ENCODE data around the gene PRKD1.
"Not testable (repeated sequence)": the region's sequence is repeated elsewhere in the genome, so short reads cannot be mapped to it uniquely, and the experiment has no call there.

PRKD1 gene

GRCh38 chr14:29868000-29868399 lies 59.6 kb downstream of the PRKD1 start:
- Histone ChIP-seq H3K27ac (ENCODE audit: low read depth in 2 of 2, low read length in 2 of 2) (no peak overlapping the region), H3K9me3 (ENCODE audit: control insufficient read depth in 2 of 2, low read length in 2 of 2) (no peaks in the 10 kb centered on the region), H3K36me3 (ENCODE audit: control insufficient read depth in 2 of 2, insufficient read depth in 2 of 2, low read length in 2 of 2) (no peaks in the 10 kb centered on the region), H3K4me3 (ENCODE audit: low read length in 2 of 2) (no peak overlapping the region), H3K4me1 (ENCODE audit: control insufficient read depth in 2 of 2, insufficient read depth in 2 of 2, low read length in 2 of 2) (no peaks in the 10 kb centered on the region), H3K27me3 (ENCODE audit: control insufficient read depth in 2 of 2, insufficient read depth in 2 of 2, low read length in 2 of 2) (no peaks in the 10 kb centered on the region), H3K9ac (ENCODE audit: low read depth in 1 of 2, low read length in 2 of 2) (no peak overlapping the region)

DNA sequence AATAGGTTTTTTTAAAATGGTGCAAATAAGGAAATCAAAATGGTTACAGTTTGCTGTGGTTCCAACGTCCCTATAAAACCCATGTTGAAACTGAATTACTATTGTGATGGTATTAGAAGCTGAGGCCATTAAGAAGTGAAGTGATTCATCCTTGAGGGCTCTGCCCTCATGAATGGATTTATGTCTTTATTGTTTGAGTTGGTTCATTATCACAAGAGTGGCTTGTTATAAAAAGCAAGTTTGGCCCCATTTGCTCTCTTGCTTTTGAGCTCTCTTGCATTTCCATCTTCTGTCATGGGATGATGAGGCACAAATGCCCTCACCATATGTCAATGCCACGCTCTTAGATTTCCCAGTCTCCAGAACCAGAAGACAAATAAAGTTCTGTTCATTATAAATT lies 62.3 kb downstream of the PRKD1 start:
- H3K36me3 ChIP-seq (ENCODE audit: control insufficient read depth in 2 of 2, insufficient read depth in 2 of 2, low read length in 2 of 2), result no peaks in the 10 kb centered on the region
- H3K4me1 ChIP-seq (ENCODE audit: control insufficient read depth in 2 of 2, insufficient read depth in 2 of 2, low read length in 2 of 2), result no peaks in the 10 kb centered on the region
- no peak overlapping the region for H3K27ac ChIP-seq (ENCODE audit: low read depth in 2 of 2, low read length in 2 of 2)
- H3K9me3 ChIP-seq (ENCODE audit: control insufficient read depth in 2 of 2, low read length in 2 of 2), result no peaks in the 10 kb centered on the region
- H3K4me3 ChIP-seq (ENCODE audit: low read length in 2 of 2), result no peak overlapping the region
- no peak overlapping the region for H3K9ac ChIP-seq (ENCODE audit: low read depth in 1 of 2, low read length in 2 of 2)
- no peaks in the 10 kb centered on the region for H3K27me3 ChIP-seq (ENCODE audit: control insufficient read depth in 2 of 2, insufficient read depth in 2 of 2, low read length in 2 of 2)

DNA sequence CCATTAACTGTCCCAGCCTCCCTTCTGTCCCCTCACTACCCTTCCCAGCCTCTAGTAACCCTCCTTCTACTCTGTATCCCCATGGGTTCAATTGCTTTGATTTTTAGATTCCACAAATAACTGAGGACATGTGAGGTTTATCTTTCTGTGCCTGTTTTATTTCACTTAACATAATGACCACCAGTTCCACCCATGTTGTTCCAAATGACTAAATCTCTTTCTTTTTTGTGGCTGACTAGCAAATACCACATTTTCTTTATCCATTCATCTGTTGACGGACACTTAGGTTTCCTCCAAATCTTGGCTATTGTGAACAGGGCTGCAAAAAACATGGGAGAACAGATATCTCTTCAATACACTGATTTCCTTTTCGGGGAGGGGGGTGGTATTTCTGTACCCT lies 65.7 kb downstream of the PRKD1 start:
- Histone ChIP-seq H3K9me3 (ENCODE audit: control insufficient read depth in 2 of 2, low read length in 2 of 2) (no peaks in the 10 kb centered on the region), H3K4me1 (ENCODE audit: control insufficient read depth in 2 of 2, insufficient read depth in 2 of 2, low read length in 2 of 2) (no peaks in the 10 kb centered on the region), H3K36me3 (ENCODE audit: control insufficient read depth in 2 of 2, insufficient read depth in 2 of 2, low read length in 2 of 2) (no peaks in the 10 kb centered on the region), H3K27ac (ENCODE audit: low read depth in 2 of 2, low read length in 2 of 2) (no peak overlapping the region), H3K27me3 (ENCODE audit: control insufficient read depth in 2 of 2, insufficient read depth in 2 of 2, low read length in 2 of 2) (no peaks in the 10 kb centered on the region), H3K4me3 (ENCODE audit: low read length in 2 of 2) (no peak overlapping the region), H3K9ac (ENCODE audit: low read depth in 1 of 2, low read length in 2 of 2) (no peak overlapping the region)

DNA sequence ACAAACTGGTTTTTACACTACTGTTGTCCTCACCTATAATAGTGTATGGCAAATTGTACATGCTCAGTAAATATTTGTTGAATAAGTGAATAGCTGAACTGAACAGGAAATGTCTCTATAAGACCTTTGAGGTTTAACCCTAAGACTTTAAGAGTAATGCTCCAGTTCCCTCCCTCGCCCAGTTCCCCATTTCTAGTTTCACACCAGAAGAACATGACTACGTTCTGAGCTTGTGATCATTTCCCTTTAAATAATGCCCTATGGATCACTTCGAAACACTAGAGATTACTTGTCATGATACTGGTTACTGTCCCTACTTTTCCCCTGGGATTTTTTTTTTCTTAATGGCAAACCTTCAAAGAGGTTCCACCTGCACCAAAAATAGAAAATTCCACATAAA lies 69.3 kb downstream of the PRKD1 start:
- H3K36me3 ChIP-seq (ENCODE audit: control insufficient read depth in 2 of 2, insufficient read depth in 2 of 2, low read length in 2 of 2), result no peaks in the 10 kb centered on the region
- no peaks in the 10 kb centered on the region for H3K27me3 ChIP-seq (ENCODE audit: control insufficient read depth in 2 of 2, insufficient read depth in 2 of 2, low read length in 2 of 2)
- H3K4me1 ChIP-seq (ENCODE audit: control insufficient read depth in 2 of 2, insufficient read depth in 2 of 2, low read length in 2 of 2), result no peaks in the 10 kb centered on the region
- H3K9me3 ChIP-seq (ENCODE audit: control insufficient read depth in 2 of 2, low read length in 2 of 2), result peaks cover 0 to 5% of the 10 kb centered on the region in 2 donors
- H3K4me3 ChIP-seq (ENCODE audit: low read length in 2 of 2), result no peak overlapping the region
- H3K9ac ChIP-seq (ENCODE audit: low read depth in 1 of 2, low read length in 2 of 2), result no peak overlapping the region
- no peak overlapping the region for H3K27ac ChIP-seq (ENCODE audit: low read depth in 2 of 2, low read length in 2 of 2)

- Histone ChIP-seq H3K27ac (ENCODE audit: low read depth in 2 of 2, low read length in 2 of 2) (no peak overlapping the region), H3K4me1 (ENCODE audit: control insufficient read depth in 2 of 2, insufficient read depth in 2 of 2, low read length in 2 of 2) (no peaks in the 10 kb centered on the region), H3K27me3 (ENCODE audit: control insufficient read depth in 2 of 2, insufficient read depth in 2 of 2, low read length in 2 of 2) (no peaks in the 10 kb centered on the region), H3K4me3 (ENCODE audit: low read length in 2 of 2) (no peak overlapping the region), H3K9me3 (ENCODE audit: control insufficient read depth in 2 of 2, low read length in 2 of 2) (peaks cover 0 to 5% of the 10 kb centered on the region in 2 donors), H3K9ac (ENCODE audit: low read depth in 1 of 2, low read length in 2 of 2) (no peak overlapping the region), H3K36me3 (ENCODE audit: control insufficient read depth in 2 of 2, insufficient read depth in 2 of 2, low read length in 2 of 2) (no peaks in the 10 kb centered on the region)
Observed at GRCh38 chr14:29857551-29857950, 70.1 kb downstream of the PRKD1 start.

GRCh38 chr14:29856516-29856915 lies 71.1 kb downstream of the PRKD1 start:
- Histone ChIP-seq H3K9me3 (ENCODE audit: control insufficient read depth in 2 of 2, low read length in 2 of 2) (peaks cover 0 to 5% of the 10 kb centered on the region in 2 donors), H3K27ac (ENCODE audit: low read depth in 2 of 2, low read length in 2 of 2) (no peak overlapping the region), H3K9ac (ENCODE audit: low read depth in 1 of 2, low read length in 2 of 2) (no peak overlapping the region), H3K36me3 (ENCODE audit: control insufficient read depth in 2 of 2, insufficient read depth in 2 of 2, low read length in 2 of 2) (no peaks in the 10 kb centered on the region), H3K4me1 (ENCODE audit: control insufficient read depth in 2 of 2, insufficient read depth in 2 of 2, low read length in 2 of 2) (no peaks in the 10 kb centered on the region), H3K4me3 (ENCODE audit: low read length in 2 of 2) (no peak overlapping the region), H3K27me3 (ENCODE audit: control insufficient read depth in 2 of 2, insufficient read depth in 2 of 2, low read length in 2 of 2) (no peaks in the 10 kb centered on the region)

DNA sequence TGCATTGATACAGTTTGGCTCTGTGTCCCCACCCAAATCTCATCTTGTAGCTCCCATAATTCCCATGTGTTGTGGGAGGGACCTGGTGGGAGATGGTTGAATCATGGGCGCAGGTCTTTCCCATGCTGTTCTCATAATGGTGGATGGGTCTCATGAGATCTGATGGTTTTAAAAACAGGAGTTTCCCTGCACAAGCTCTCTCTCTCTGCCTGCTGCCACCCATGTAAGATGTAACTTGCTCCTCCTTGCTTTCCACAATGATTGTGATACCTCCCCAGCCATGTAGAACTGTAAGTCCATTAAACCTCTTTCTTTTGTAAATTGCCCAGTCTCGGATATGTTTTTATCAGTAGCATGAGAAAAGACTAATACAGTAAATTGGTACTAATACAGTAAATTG lies 74.0 kb downstream of the PRKD1 start:
- not testable (repeated sequence) for H3K4me1 ChIP-seq (ENCODE audit: control insufficient read depth in 2 of 2, insufficient read depth in 2 of 2, low read length in 2 of 2); H3K9me3 ChIP-seq (ENCODE audit: control insufficient read depth in 2 of 2, low read length in 2 of 2); H3K27ac ChIP-seq (ENCODE audit: low read depth in 2 of 2, low read length in 2 of 2); H3K9ac ChIP-seq (ENCODE audit: low read depth in 1 of 2, low read length in 2 of 2); H3K36me3 ChIP-seq (ENCODE audit: control insufficient read depth in 2 of 2, insufficient read depth in 2 of 2, low read length in 2 of 2); H3K4me3 ChIP-seq (ENCODE audit: low read length in 2 of 2); H3K27me3 ChIP-seq (ENCODE audit: control insufficient read depth in 2 of 2, insufficient read depth in 2 of 2, low read length in 2 of 2)

DNA sequence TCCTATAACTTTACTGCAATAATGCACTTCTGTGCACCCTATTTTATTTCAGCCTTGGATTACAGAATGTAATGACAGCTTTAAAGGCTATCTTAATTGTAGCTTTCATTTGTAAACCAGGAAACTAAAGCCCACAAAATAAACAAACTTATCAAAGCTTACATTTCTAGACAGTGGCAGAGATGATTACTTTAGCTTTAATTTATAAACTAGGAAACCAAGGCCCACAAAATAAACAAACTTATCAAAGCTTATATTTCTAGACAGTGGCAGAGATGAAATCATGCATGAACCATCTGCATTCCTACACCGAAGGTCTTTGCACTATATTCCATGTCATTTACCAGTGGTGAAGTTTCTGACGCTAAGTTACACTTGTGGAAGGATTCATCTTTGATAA lies 74.4 kb downstream of the PRKD1 start:
- H3K4me3 ChIP-seq (ENCODE audit: low read length in 2 of 2), result no peak overlapping the region
- H3K36me3 ChIP-seq (ENCODE audit: control insufficient read depth in 2 of 2, insufficient read depth in 2 of 2, low read length in 2 of 2), result no peaks in the 10 kb centered on the region
- no peaks in the 10 kb centered on the region for H3K4me1 ChIP-seq (ENCODE audit: control insufficient read depth in 2 of 2, insufficient read depth in 2 of 2, low read length in 2 of 2)
- H3K27me3 ChIP-seq (ENCODE audit: control insufficient read depth in 2 of 2, insufficient read depth in 2 of 2, low read length in 2 of 2), result no peaks in the 10 kb centered on the region
- no peak overlapping the region for H3K9ac ChIP-seq (ENCODE audit: low read depth in 1 of 2, low read length in 2 of 2)
- peaks cover 0 to 5% of the 10 kb centered on the region in 2 donors for H3K9me3 ChIP-seq (ENCODE audit: control insufficient read depth in 2 of 2, low read length in 2 of 2)
- H3K27ac ChIP-seq (ENCODE audit: low read depth in 2 of 2, low read length in 2 of 2), result no peak overlapping the region

DNA sequence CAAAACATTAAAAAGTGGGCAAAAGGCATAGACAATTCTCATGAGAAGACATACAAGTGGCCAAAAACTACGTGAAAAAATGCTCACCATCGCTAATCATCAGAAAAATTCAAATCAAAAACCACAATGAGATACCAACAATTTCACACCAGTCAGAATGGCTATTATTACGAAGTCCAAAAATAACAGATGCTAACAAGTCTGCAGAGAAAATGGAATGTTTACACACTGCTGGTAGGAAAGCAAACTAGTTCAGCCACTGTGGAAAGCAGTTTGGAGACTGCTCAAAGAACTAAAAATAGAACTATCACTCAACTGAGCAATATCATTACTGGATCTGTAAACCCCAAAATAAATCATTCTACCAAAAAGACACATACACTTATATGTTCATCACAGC lies 76.2 kb downstream of the PRKD1 start:
- H3K27ac ChIP-seq (ENCODE audit: low read depth in 2 of 2, low read length in 2 of 2), result no peak overlapping the region
- no peak overlapping the region for H3K4me3 ChIP-seq (ENCODE audit: low read length in 2 of 2)
- H3K4me1 ChIP-seq (ENCODE audit: control insufficient read depth in 2 of 2, insufficient read depth in 2 of 2, low read length in 2 of 2), result no peaks in the 10 kb centered on the region

GRCh38 chr14:29847056-29847380 lies 80.6 kb downstream of the PRKD1 start:
- Histone ChIP-seq H3K36me3 (ENCODE audit: control insufficient read depth in 2 of 2, insufficient read depth in 2 of 2, low read length in 2 of 2) (no peaks in the 10 kb centered on the region), H3K4me3 (ENCODE audit: low read length in 2 of 2) (no peak overlapping the region), H3K9ac (ENCODE audit: low read depth in 1 of 2, low read length in 2 of 2) (no peak overlapping the region), H3K4me1 (ENCODE audit: control insufficient read depth in 2 of 2, insufficient read depth in 2 of 2, low read length in 2 of 2) (no peaks in the 10 kb centered on the region), H3K27ac (ENCODE audit: low read depth in 2 of 2, low read length in 2 of 2) (no peak overlapping the region), H3K9me3 (ENCODE audit: control insufficient read depth in 2 of 2, low read length in 2 of 2) (no peaks in the 10 kb centered on the region), H3K27me3 (ENCODE audit: control insufficient read depth in 2 of 2, insufficient read depth in 2 of 2, low read length in 2 of 2) (no peaks in the 10 kb centered on the region)

More for the DNA sequence above, 76.2 kb downstream of the PRKD1 start:
- Histone ChIP-seq H3K9me3 (ENCODE audit: control insufficient read depth in 2 of 2, low read length in 2 of 2) (peaks cover 0 to 5% of the 10 kb centered on the region in 2 donors), H3K9ac (ENCODE audit: low read depth in 1 of 2, low read length in 2 of 2) (no peak overlapping the region), H3K36me3 (ENCODE audit: control insufficient read depth in 2 of 2, insufficient read depth in 2 of 2, low read length in 2 of 2) (no peaks in the 10 kb centered on the region), H3K27me3 (ENCODE audit: control insufficient read depth in 2 of 2, insufficient read depth in 2 of 2, low read length in 2 of 2) (no peaks in the 10 kb centered on the region)

DNA sequence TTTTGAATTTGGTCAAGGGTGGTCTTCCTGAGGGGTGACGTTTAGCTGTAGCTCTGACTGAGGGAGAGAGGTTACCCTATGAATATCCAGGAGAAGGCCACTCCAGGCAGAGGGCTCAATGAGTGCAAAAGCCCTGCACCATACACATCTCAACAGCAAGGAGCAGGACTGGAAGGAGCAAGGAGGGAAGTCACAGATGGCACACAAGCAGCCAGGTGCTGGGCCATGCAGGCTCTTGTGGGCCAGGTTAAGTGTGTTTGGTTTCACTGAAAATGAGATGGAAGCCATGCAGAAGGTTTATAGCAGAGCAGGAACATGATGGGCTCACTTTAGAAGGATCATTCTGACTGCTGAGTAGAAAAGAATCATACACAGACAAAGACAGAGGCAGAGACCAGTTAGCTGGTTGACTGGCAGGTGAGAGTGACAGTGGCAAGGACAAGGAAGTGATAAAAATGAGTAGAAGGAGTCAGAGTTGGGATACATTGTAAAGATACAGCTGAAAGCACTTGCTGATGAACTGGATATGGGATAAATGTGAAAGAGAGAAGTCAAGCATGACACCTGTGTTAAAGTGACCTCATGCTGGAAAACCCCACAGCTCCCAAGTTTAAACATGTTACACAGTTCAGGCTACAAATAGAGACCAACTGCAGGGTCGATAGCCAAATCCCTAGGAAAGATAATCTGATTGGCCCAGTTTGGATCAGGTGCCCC lies 81.2 kb downstream of the PRKD1 start:
- H3K27me3 ChIP-seq (ENCODE audit: control insufficient read depth in 2 of 2, insufficient read depth in 2 of 2, low read length in 2 of 2), result no peaks in the 10 kb centered on the region
- H3K9me3 ChIP-seq (ENCODE audit: control insufficient read depth in 2 of 2, low read length in 2 of 2), result no peaks in the 10 kb centered on the region
- H3K36me3 ChIP-seq (ENCODE audit: control insufficient read depth in 2 of 2, insufficient read depth in 2 of 2, low read length in 2 of 2), result no peaks in the 10 kb centered on the region
- no peak overlapping the region for H3K4me3 ChIP-seq (ENCODE audit: low read length in 2 of 2)
- no peak overlapping the region for H3K27ac ChIP-seq (ENCODE audit: low read depth in 2 of 2, low read length in 2 of 2)
- no peak overlapping the region for H3K9ac ChIP-seq (ENCODE audit: low read depth in 1 of 2, low read length in 2 of 2)
- H3K4me1 ChIP-seq (ENCODE audit: control insufficient read depth in 2 of 2, insufficient read depth in 2 of 2, low read length in 2 of 2), result no peaks in the 10 kb centered on the region

All from mucosa of rectum (tissue), 2 donors.